ENCODE data around the gene GPC5.

GPC5 gene

GRCh38 chr13:91470084-91470621 is 71.7 kb downstream of the GPC5 start:
- no peaks in the 10 kb centered on the region for H3K4me1 ChIP-seq (ENCODE audit: insufficient read depth, low read length, severe bottlenecking)
- no peak overlapping the region for H3K27ac ChIP-seq (ENCODE audit: low read depth, low read length, poor library complexity, severe bottlenecking)
- no peaks in the 10 kb centered on the region for H3K9me3 ChIP-seq (ENCODE audit: low read length)
- H3K79me2 ChIP-seq (ENCODE audit: insufficient read depth, low read length): no peaks in the 10 kb centered on the region
- no peak overlapping the region for H3K4me3 ChIP-seq (ENCODE audit: low read depth, low read length, poor library complexity, severe bottlenecking)
- no peak for TF ChIP-seq EZH2 (IDR thresholded peaks at IDR 0.05; ENCODE audit: borderline replicate concordance, low read length)
- TF ChIP-seq, protein P1, sequence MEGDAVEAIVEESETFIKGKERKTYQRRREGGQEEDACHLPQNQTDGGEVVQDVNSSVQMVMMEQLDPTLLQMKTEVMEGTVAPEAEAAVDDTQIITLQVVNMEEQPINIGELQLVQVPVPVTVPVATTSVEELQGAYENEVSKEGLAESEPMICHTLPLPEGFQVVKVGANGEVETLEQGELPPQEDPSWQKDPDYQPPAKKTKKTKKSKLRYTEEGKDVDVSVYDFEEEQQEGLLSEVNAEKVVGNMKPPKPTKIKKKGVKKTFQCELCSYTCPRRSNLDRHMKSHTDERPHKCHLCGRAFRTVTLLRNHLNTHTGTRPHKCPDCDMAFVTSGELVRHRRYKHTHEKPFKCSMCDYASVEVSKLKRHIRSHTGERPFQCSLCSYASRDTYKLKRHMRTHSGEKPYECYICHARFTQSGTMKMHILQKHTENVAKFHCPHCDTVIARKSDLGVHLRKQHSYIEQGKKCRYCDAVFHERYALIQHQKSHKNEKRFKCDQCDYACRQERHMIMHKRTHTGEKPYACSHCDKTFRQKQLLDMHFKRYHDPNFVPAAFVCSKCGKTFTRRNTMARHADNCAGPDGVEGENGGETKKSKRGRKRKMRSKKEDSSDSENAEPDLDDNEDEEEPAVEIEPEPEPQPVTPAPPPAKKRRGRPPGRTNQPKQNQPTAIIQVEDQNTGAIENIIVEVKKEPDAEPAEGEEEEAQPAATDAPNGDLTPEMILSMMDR (IDR thresholded peaks at IDR 0.05; ENCODE audit: low read length): no peak
- no peak overlapping the region for H2AFZ ChIP-seq (ENCODE audit: low read length)
- H3K36me3 ChIP-seq (ENCODE audit: insufficient read depth, low read length): no peaks in the 10 kb centered on the region
- no peaks in the 10 kb centered on the region for H4K20me1 ChIP-seq (ENCODE audit: insufficient read depth, low read length)
- H3K4me2 ChIP-seq (ENCODE audit: low read length): no peak overlapping the region
- H3K9ac ChIP-seq (ENCODE audit: low read length): no peak overlapping the region
- H3F3A ChIP-seq (ENCODE audit: insufficient read depth, low read length): no peaks in the 10 kb centered on the region
- H3K9me2 ChIP-seq (ENCODE audit: low read depth, low read length): no peaks in the 10 kb centered on the region
- no peaks in the 10 kb centered on the region for H3K27me3 ChIP-seq (ENCODE audit: insufficient read depth, low read length)

- TF ChIP-seq EZH2 (IDR thresholded peaks at IDR 0.05; ENCODE audit: borderline replicate concordance, low read length): no peak
- TF ChIP-seq, protein P1 (IDR thresholded peaks at IDR 0.05; ENCODE audit: low read length): no peak
- no peaks in the 10 kb centered on the region for H3F3A ChIP-seq (ENCODE audit: insufficient read depth, low read length)
- H3K9me3 ChIP-seq (ENCODE audit: low read length): no peaks in the 10 kb centered on the region
- no peak overlapping the region for H3K27ac ChIP-seq (ENCODE audit: low read depth, low read length, poor library complexity, severe bottlenecking)
- H3K4me1 ChIP-seq (ENCODE audit: insufficient read depth, low read length, severe bottlenecking): no peaks in the 10 kb centered on the region
- no peaks in the 10 kb centered on the region for H4K20me1 ChIP-seq (ENCODE audit: insufficient read depth, low read length)
- no peaks in the 10 kb centered on the region for H3K36me3 ChIP-seq (ENCODE audit: insufficient read depth, low read length)
- no peak overlapping the region for H2AFZ ChIP-seq (ENCODE audit: low read length)
- H3K9ac ChIP-seq (ENCODE audit: low read length): no peak overlapping the region
- H3K27me3 ChIP-seq (ENCODE audit: insufficient read depth, low read length): no peaks in the 10 kb centered on the region
- H3K4me3 ChIP-seq (ENCODE audit: low read depth, low read length, poor library complexity, severe bottlenecking): no peak overlapping the region
- no peak overlapping the region for H3K4me2 ChIP-seq (ENCODE audit: low read length)
- H3K79me2 ChIP-seq (ENCODE audit: insufficient read depth, low read length): no peaks in the 10 kb centered on the region
- no peaks in the 10 kb centered on the region for H3K9me2 ChIP-seq (ENCODE audit: low read depth, low read length)
These were observed 72.3 kb downstream of the GPC5 start for GRCh38 chr13:91470681-91471080.

GRCh38 chr13:91482427-91482826 is 84.0 kb downstream of the GPC5 start:
- TF ChIP-seq, protein P1 (IDR thresholded peaks at IDR 0.05; ENCODE audit: low read length): no peak
- no peak for TF ChIP-seq EZH2 (IDR thresholded peaks at IDR 0.05; ENCODE audit: borderline replicate concordance, low read length)
- Histone ChIP-seq H2AFZ (ENCODE audit: low read length) (no peak overlapping the region), H3K4me1 (ENCODE audit: insufficient read depth, low read length, severe bottlenecking) (no peaks in the 10 kb centered on the region), H4K20me1 (ENCODE audit: insufficient read depth, low read length) (no peaks in the 10 kb centered on the region), H3K4me3 (ENCODE audit: low read depth, low read length, poor library complexity, severe bottlenecking) (no peak overlapping the region), H3K4me2 (ENCODE audit: low read length) (no peak overlapping the region), H3K36me3 (ENCODE audit: insufficient read depth, low read length) (no peaks in the 10 kb centered on the region), H3K27me3 (ENCODE audit: insufficient read depth, low read length) (no peaks in the 10 kb centered on the region), H3F3A (ENCODE audit: insufficient read depth, low read length) (no peaks in the 10 kb centered on the region), H3K27ac (ENCODE audit: low read depth, low read length, poor library complexity, severe bottlenecking) (no peak overlapping the region), H3K9ac (ENCODE audit: low read length) (no peak overlapping the region), H3K9me2 (ENCODE audit: low read depth, low read length) (no peaks in the 10 kb centered on the region), H3K79me2 (ENCODE audit: insufficient read depth, low read length) (no peaks in the 10 kb centered on the region), H3K9me3 (ENCODE audit: low read length) (no peaks in the 10 kb centered on the region)

All from OCI-LY1 (cell line).